ENCODE measurements around the gene ZG16. TPM values are rescaled to one million over a fixed set of nuclear protein-coding genes. Genes with fewer than 3 reads are reported as not detected.
"Not testable (repeated sequence)": the region's sequence is repeated elsewhere in the genome, so short reads cannot be mapped to it uniquely, and the experiment has no call there.

Gene ZG16
- total and polyA plus RNA-seq, 9 of the 15 experiments (the other 6 are each of a cell fraction or from before 2014, with no cell fraction given), result 0.04 TPM; not detected in 8

DNA sequence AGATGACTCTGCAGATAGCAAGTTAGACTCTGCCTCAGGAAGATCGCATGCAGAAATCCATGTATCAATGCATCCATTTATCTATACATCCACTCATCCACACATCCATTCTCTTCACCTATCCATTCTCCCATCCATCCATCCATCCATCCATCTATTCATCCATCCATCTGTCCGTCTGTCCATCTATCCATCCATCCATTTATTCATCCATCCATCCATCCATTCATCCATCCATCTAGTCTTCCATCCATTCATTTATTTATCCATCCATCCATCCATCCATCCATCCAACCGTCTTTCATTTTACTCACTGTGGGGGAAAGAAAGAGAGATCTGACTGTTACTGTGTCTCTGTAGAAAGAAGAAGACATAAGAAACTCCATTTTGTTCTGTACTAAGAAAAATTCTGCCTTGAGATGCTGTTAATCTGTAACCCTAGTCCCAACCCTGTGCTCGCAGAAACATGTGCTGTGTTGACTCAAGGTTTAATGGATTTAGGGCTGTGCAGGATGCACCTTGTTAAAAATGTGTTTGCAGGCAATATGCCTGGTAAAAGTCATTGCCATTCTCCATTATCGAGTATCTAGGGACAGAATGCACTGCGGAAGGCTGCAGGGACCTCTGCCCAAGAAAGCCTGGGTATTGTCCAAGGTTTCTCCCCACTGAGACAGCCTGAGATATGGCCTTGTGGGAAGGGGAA is 38.0 kb upstream of the ZG16 start:
- ATAC-seq; in situ Hi-C loops (cut with MboI); H3K79me2 ChIP-seq (ENCODE audit: control insufficient read depth, insufficient read depth, low read length); BruUV-seq (replicated peaks); H3K27me3 ChIP-seq (ENCODE audit: control insufficient read depth in 2 of 2, insufficient read depth in 2 of 2, low read length in 2 of 2); H3K36me3 ChIP-seq (ENCODE audit: control insufficient read depth, insufficient read depth, low read length); CTCF ChIA-PET (ENCODE audit: low intra/inter-chr PET ratio); H3K9me1 ChIP-seq (ENCODE audit: control insufficient read depth, insufficient read depth, low read length); DNase-seq (ENCODE audit: extremely low read depth in 1 of 4, low spot score in 3 of 4); H3K9me3 ChIP-seq (replicated peaks; ENCODE audit: control insufficient read depth, insufficient read depth, low read depth, low read length); H3K4me3 ChIP-seq; H4K20me1 ChIP-seq (replicated peaks; ENCODE audit: control insufficient read depth, insufficient read depth, low read length); H2AFZ ChIP-seq (ENCODE audit: low read depth, low read length); H3K27ac ChIP-seq (ENCODE audit: extremely low read depth, low read depth, low read length); FAIRE-seq; intact Hi-C loops (cut with micrococcal nuclease): not testable (repeated sequence)
- Histone ChIP-seq H3K9ac (ENCODE audit: insufficient read depth in 1 of 2, low read depth in 2 of 2, low read length in 2 of 2) (peak overlapping the region in 1 of 2 experiments; percentile 47; a peak in 1 of 4 replicates), H3K4me1 (replicated peaks in 1 of 2; ENCODE audit: control insufficient read depth in 2 of 2, insufficient read depth in 2 of 2, low read length in 2 of 2) (peaks cover 2 to 20% of the 10 kb centered on the region in 2 experiments; a peak in 4 of 5 replicates), H3K4me2 (ENCODE audit: insufficient read depth, low read length) (0 out of 2 replicates have a peak overlapping the region, but pooled peaks have one; percentile 0)
- 26% methylated on average over 6 of the region's 6 CpGs for WGBS (ENCODE audit: insufficient coverage, low coverage, missing lambda C conversion rate)
- 0 out of 2 replicates have a peak, but pooled peaks have one; percentile 25 for TF ChIP-seq NKRF (IDR thresholded peaks at IDR 0.05; ENCODE audit: borderline replicate concordance)
- TF ChIP-seq, protein P1, sequence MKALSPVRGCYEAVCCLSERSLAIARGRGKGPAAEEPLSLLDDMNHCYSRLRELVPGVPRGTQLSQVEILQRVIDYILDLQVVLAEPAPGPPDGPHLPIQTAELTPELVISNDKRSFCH (CRISPR knock-in tag; IDR thresholded peaks at IDR 0.05), result not testable (repeated sequence)
- TF ChIP-seq, protein P1 (tag; IDR thresholded peaks at IDR 0.05), result 0 out of 2 replicates have a peak, but pooled peaks have one; percentile 24
- 0 out of 2 replicates have a peak, but pooled peaks have one; percentile 40 for TF ChIP-seq YBX1 (IDR thresholded peaks at IDR 0.05)
- TF ChIP-seq, protein P2, sequence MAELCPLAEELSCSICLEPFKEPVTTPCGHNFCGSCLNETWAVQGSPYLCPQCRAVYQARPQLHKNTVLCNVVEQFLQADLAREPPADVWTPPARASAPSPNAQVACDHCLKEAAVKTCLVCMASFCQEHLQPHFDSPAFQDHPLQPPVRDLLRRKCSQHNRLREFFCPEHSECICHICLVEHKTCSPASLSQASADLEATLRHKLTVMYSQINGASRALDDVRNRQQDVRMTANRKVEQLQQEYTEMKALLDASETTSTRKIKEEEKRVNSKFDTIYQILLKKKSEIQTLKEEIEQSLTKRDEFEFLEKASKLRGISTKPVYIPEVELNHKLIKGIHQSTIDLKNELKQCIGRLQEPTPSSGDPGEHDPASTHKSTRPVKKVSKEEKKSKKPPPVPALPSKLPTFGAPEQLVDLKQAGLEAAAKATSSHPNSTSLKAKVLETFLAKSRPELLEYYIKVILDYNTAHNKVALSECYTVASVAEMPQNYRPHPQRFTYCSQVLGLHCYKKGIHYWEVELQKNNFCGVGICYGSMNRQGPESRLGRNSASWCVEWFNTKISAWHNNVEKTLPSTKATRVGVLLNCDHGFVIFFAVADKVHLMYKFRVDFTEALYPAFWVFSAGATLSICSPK (IDR thresholded peaks at IDR 0.05; ENCODE audit: borderline replicate concordance), result 0 out of 2 replicates have a peak, but pooled peaks have one; percentile 53
- TF ChIP-seq C11orf30 (IDR thresholded peaks at IDR 0.05; ENCODE audit: low read depth), result peak; percentile 21; the same call in 1 of the 2 replicates
- 0 out of 2 replicates have a peak, but pooled peaks have one; percentile 11 for TF ChIP-seq ZNF316 (IDR thresholded peaks at IDR 0.05)
- TF ChIP-seq EHMT2 (IDR thresholded peaks at IDR 0.05), result peak; percentile 45; the same call in 1 of the 2 replicates
- TF ChIP-seq MLLT1 (IDR thresholded peaks at IDR 0.05), result 0 out of 4 replicates have a peak, but pooled peaks of 1 of the 2 experiments have one; percentile 23
- POLR2A ChIA-PET, result interaction anchor here (1.1 kb wide), 1 partner anchor 34 kb away, joined by 3 read pairs; no protein-coding TSS in a partner anchor
